ENCODE measurements around the gene ZCCHC10. TPM values are rescaled to one million over a fixed set of nuclear protein-coding genes. Genes with fewer than 3 reads are reported as not detected.

ZCCHC10 gene
- total and polyA plus RNA-seq, 9 of the 15 experiments (the other 6 are each of a cell fraction or from before 2014, with no cell fraction given): 11.9 to 146 (median 51.8) TPM

GRCh38 chr5:132963171-132964104 lies 62.9 kb downstream of the ZCCHC10 start, which contains the start of gene AFF4 (continued):
- TF ChIP-seq FOXK1 (CRISPR knock-in tag; IDR thresholded peaks at IDR 0.05; ENCODE audit: borderline replicate concordance): no peak
- TF ChIP-seq BCLAF1 (IDR thresholded peaks at IDR 0.05; ENCODE audit: borderline replicate concordance in 1 of 2, control insufficient read depth in 1 of 2, low read depth in 2 of 2, low read length in 1 of 2): no peak
- no peak for TF ChIP-seq ZNF274 (IDR thresholded peaks at IDR 0.05; ENCODE audit: borderline replicate concordance, low read depth, low read length)
- TF ChIP-seq SP2 (IDR thresholded peaks at IDR 0.05; ENCODE audit: extremely low read depth, low read depth, low read length, poor library complexity, severe bottlenecking): no peak
- no peak for TF ChIP-seq SIRT6 (IDR thresholded peaks at IDR 0.05; ENCODE audit: low read depth, low read length)
- TF ChIP-seq HNRNPUL1 (IDR thresholded peaks at IDR 0.05; ENCODE audit: low read length): no peak
- peak; percentile 42; the same call in 1 of the 2 replicates for TF ChIP-seq CREB5 (CRISPR knock-in tag; IDR thresholded peaks at IDR 0.05)
- TF ChIP-seq ZNF282 (CRISPR knock-in tag; IDR thresholded peaks at IDR 0.05): no peak; the same call in 1 of the 2 replicates
- peak; percentile 90 for TF ChIP-seq PHF8 (IDR thresholded peaks at IDR 0.05; ENCODE audit: borderline replicate concordance, low read length)
- no peak for TF ChIP-seq SRSF9 (IDR thresholded peaks at IDR 0.05; ENCODE audit: borderline replicate concordance, low read depth, low read length)
- peak; percentile 79; the same call in 1 of the 2 replicates for TF ChIP-seq ERF (CRISPR knock-in tag; IDR thresholded peaks at IDR 0.05)
- no peak for TF ChIP-seq HINFP (tag; conservative IDR thresholded peaks at IDR 0.05; ENCODE audit: low read depth)
- no peak for TF ChIP-seq MAFK (IDR thresholded peaks at IDR 0.05; ENCODE audit: low read length)
- TF ChIP-seq KHSRP (IDR thresholded peaks at IDR 0.05): no peak
